HuH-7.5 (cell line): Measurements from ENCODE around the gene NDUFAF7.
A peak's percentile ranks its signal among the peaks of the same experiment; 100 is the strongest.
"Not testable (repeated sequence)": the region's sequence is repeated elsewhere in the genome, so short reads cannot be mapped to it uniquely, and the experiment has no call there.

Source experiments
- DNase-seq: peaks from one replicate; pipeline ENCODE4 v3.0.0; 2011; ENCODE audit warnings: low spot score

The NDUFAF7 gene

GRCh38 chr2:37282746-37283145 is 51.3 kb downstream of the NDUFAF7 start:
- no peak for DNase-seq

DNA sequence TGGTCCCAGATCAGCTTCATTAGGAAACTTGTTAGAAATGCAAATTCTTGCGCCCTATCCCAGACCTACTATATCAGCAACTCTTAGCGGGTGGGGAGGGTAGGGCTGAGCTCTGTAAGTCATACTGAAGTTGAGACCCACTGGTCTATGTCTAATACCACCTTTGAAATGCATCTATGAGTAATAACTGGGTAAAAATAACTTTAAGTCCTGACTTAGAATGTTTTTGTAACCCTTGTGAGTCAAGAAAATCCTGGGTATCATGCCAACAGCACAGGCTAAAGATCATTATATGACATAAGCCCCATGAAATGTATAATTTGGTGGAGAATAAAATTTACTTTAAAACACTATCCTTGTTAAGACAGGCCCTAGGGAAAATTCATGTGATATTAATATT is 51.7 kb downstream of the NDUFAF7 start:
- no peak for DNase-seq

DNA sequence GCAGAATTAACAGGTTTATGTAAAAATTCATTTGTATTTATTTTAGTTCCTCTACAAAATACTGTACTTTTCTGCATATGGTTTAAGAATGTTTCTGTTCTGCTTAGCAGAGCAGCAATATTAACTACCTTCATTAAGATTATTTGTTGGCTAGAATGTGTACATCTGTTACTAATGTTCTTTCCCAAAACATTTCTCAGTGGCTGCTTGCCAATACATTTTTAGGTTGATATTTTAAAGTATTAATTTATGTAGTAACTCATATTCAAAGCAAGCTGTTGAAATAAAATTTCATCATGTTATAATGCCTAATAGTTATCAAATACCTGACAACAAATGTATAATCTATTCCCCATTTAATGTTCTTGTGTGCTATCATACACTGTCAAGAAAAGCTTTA is 52.9 kb downstream of the NDUFAF7 start:
- no peak for DNase-seq

DNA sequence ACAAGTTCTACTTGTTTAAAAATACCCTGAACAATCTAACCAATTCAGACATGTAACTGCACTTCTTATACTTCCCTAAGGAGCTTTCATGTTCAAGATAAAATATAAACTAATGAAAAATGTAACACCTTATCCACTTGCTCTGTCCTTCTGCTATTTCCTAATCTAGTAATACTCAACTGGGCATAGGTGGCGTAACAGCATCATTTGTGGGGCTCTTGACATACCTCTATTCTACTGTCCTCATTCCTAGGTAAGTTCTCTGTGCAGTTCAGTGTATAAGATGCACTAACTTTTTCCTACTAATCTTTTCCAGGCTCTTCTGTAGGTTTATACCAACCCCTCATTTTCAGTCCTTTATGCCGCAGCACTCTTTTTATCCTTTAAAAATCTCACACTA is 56.5 kb downstream of the NDUFAF7 start:
- peak; percentile 9 for DNase-seq

GRCh38 chr2:37291680-37292079 is 60.2 kb downstream of the NDUFAF7 start:
- no peak for DNase-seq

DNA sequence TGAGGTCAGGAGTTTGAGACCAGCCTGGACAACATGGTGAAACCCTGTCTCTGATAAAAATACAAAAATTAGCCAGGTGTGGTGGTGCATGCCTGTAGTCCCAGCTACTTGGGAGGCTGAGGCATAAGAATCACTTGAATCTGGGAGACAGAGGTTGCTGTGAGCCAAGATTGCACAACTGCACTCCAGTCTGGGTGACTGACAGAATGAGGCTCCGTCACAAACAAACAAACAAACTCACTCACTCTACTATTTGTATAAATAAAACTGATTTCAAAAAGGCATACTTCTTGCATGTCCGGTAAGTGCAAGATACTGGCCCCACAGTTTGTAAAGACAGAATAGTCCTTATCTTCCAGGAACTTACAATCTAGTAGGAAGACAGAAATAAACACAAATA is 63.4 kb downstream of the NDUFAF7 start:
- not testable (repeated sequence) for DNase-seq

DNA sequence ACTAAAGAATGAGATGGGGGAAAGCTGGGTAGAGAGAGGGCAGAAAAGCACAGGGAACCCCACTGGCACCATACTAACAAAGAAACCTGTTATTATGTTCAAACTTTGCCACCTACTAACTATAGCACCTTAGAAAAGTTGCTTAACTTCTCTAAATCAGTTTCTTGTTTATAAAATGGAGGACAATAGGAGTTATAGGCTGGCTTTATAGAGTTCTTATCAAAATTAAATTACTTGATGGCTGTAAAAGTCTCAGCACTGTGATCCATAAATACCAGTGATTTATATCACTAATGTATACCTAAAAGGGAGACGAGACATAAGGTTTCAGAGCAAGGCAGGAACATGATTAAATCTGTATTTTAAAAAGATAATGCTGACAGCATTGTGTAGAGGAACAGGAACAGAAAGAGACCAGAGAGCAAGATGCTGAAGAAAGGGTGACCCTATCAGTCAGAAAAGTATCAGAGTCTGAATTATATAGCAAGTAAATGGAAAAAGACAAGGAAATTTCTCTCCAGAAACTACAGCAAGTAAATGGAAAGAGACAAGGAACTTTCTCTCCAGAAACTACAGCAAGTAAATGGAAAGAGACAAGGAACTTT is 64.1 kb downstream of the NDUFAF7 start:
- DNase-seq, result no peak

- DNase-seq, result no peak
These were observed 66.2 kb downstream of the NDUFAF7 start for GRCh38 chr2:37297632-37298031.
